GM12878 (cell line): ENCODE data around the gene SAXO1. TPM values are rescaled to one million over a fixed set of nuclear protein-coding genes. Genes with fewer than 3 reads are reported as not detected.

ENCODE experiments used
- ATAC-seq: fragments of 200-7000 bp; cut with Tn5 transposase; 3 replicates; pipeline ENCODE4 v1.9.1; 2020; ENCODE audit warnings: mild to moderate bottlenecking, moderate library complexity
- BruUV-seq: library from RNA; stranded (reverse); fragments of 400-500 nt; replicated peaks from 2 replicates; lab custom pipeline; 2021; lab: Mats Ljungman, UMichigan
- CTCF ChIA-PET: fragments of 300-600 bp; sonication (Branson Sonifier 250); formaldehyde crosslinking; extraction: SDS; loops from one replicate; lab custom pipeline; 2021; ENCODE audit warnings: inconsistent platforms; lab: Yijun Ruan, JAX
- POLR2A ChIA-PET: fragments of 350-600 bp; formaldehyde crosslinking; extraction: SDS; loops from one replicate; lab custom pipeline; 2021; ENCODE audit warnings: inconsistent platforms; lab: Charles Lee
- RAD21 ChIA-PET: fragments of 300-600 bp; sonication (Branson Sonifier 250); formaldehyde crosslinking; loops from one replicate; lab custom pipeline; 2023; ENCODE audit warnings: antibody characterized with exemption; ENCODE audit not compliant: unreplicated experiment; lab: Charles Lee
- SMC1A ChIA-PET: fragments of 300-600 bp; sonication (Branson Sonifier 250); formaldehyde crosslinking; loops from one replicate; lab custom pipeline; 2023; ENCODE audit not compliant: unreplicated experiment, uncharacterized antibody; lab: Charles Lee
- DNase-seq: peaks from one replicate; pipeline ENCODE4 v3.0.0-alpha.2; 2011; ENCODE audit warnings: low read depth, low spot score
- FAIRE-seq: peaks from 3 replicates; lab custom pipeline; 2011; peaks lifted over from hg19 to GRCh38; lab: Jason Lieb, UNC
- H2AFZ ChIP-seq: 2 replicates; pipeline ENCODE4 v1.6.0; 2011; ENCODE audit warnings: low read depth, low read length, control low read depth; ENCODE audit not compliant: control insufficient read depth
- H3K27ac ChIP-seq: 2 replicates; pipeline ENCODE4 v1.5.1; 2011; ENCODE audit warnings: control low read depth; ENCODE audit not compliant: control insufficient read depth, insufficient read depth
- H3K27me3 ChIP-seq, 2 experiments: replicated peaks in 1 of 2; 2 replicates each; pipeline versions ENCODE4 v1.6.0 to v1.6.1; 2011; ENCODE audit warnings: low read length in 1 of 2; ENCODE audit not compliant: control insufficient read depth in 2 of 2, insufficient read depth in 2 of 2
- H3K36me3 ChIP-seq, 2 experiments: 2 replicates each; pipeline ENCODE4 v1.5.1; 2011; ENCODE audit warnings: low read length in 1 of 2; ENCODE audit not compliant: control insufficient read depth in 2 of 2, insufficient read depth in 2 of 2
- H3K4me1 ChIP-seq: 2 replicates; pipeline ENCODE4 v1.6.1; 2011; ENCODE audit warnings: mild to moderate bottlenecking, low read length, moderate library complexity, mixed read lengths; ENCODE audit not compliant: control insufficient read depth, insufficient read depth
- H3K4me2 ChIP-seq: 2 replicates; pipeline ENCODE4 v1.6.0; 2011; ENCODE audit warnings: control low read depth; ENCODE audit not compliant: control insufficient read depth, insufficient read depth
- H3K4me3 ChIP-seq: fragments of 200-600 bp; sonication (generic); 2 replicates; pipeline ENCODE4 v1.5.1; 2016
- H3K79me2 ChIP-seq: 2 replicates; pipeline ENCODE4 v1.6.0; 2011; ENCODE audit warnings: low read length; ENCODE audit not compliant: control insufficient read depth, insufficient read depth
- H3K9ac ChIP-seq: 2 replicates; pipeline ENCODE4 v1.8.0; 2011; ENCODE audit warnings: low read length, control low read depth, mixed read lengths; ENCODE audit not compliant: control insufficient read depth, insufficient read depth
- H3K9me3 ChIP-seq: replicated peaks from 3 replicates; pipeline ENCODE4 v1.5.1; 2011; ENCODE audit warnings: mild to moderate bottlenecking, low read length; ENCODE audit not compliant: control insufficient read depth, insufficient read depth
- H4K20me1 ChIP-seq: 2 replicates; pipeline ENCODE4 v1.6.0; 2011; ENCODE audit not compliant: control insufficient read depth, insufficient read depth
- BCL3 ChIP-seq: IDR thresholded peaks from 2 replicates; pipeline ENCODE4 v1.6.1; 2011; ENCODE audit warnings: borderline replicate concordance, low read depth, mild to moderate bottlenecking, moderate library complexity, low read length; ENCODE audit not compliant: insufficient read depth, poor library complexity, severe bottlenecking
- CHD1 ChIP-seq: IDR thresholded peaks from 2 replicates; pipeline ENCODE4 v1.6.1; 2012; ENCODE audit warnings: low read depth, low read length, improper control_type of control experiment
- E2F4 ChIP-seq: IDR thresholded peaks from 2 replicates; pipeline ENCODE4 v1.6.1; 2012; ENCODE audit warnings: low read depth, low read length, improper control_type of control experiment
- EP300 ChIP-seq, 2 experiments: fragments of 150-350 bp in 1 of 2; IDR thresholded peaks; 2 replicates each; pipeline ENCODE4 v1.6.1; 2011 to 2012; ENCODE audit warnings: low read depth in 2 of 2, low read length in 2 of 2, borderline replicate concordance in 1 of 2, improper control_type of control experiment in 1 of 2, inconsistent platforms in 1 of 2; ENCODE audit not compliant: control insufficient read depth in 1 of 2
- FOS ChIP-seq: IDR thresholded peaks from 3 replicates; pipeline ENCODE4 v1.6.1; 2011; ENCODE audit warnings: borderline replicate concordance; ENCODE audit not compliant: insufficient read length; ENCODE audit errors: extremely low read depth
- IKZF2 ChIP-seq, 2 experiments: fragments of 450-650 bp; IDR thresholded peaks; 2 replicates each; pipeline ENCODE4 v1.6.1; 2017; ENCODE audit warnings: mild to moderate bottlenecking in 2 of 2, moderate library complexity in 2 of 2
- IRF3 ChIP-seq: fragments of 450-650 bp; IDR thresholded peaks from 2 replicates; pipeline ENCODE4 v1.6.1; 2014; ENCODE audit warnings: mild to moderate bottlenecking
- MTA2 ChIP-seq: fragments of 450-650 bp; IDR thresholded peaks from 2 replicates; pipeline ENCODE4 v1.6.1; 2016; ENCODE audit warnings: low read depth, mild to moderate bottlenecking, moderate library complexity
- PAX5 ChIP-seq: IDR thresholded peaks from 2 replicates; pipeline ENCODE4 v1.6.1; 2011; ENCODE audit warnings: low read depth, low read length, borderline replicate concordance
- PBX3 ChIP-seq: IDR thresholded peaks from 2 replicates; pipeline ENCODE4 v1.6.1; 2011; ENCODE audit warnings: mild to moderate bottlenecking, low read depth, low read length, moderate library complexity; ENCODE audit not compliant: insufficient replicate concordance
- PKNOX1 ChIP-seq: fragments of 450-650 bp; IDR thresholded peaks from 2 replicates; pipeline ENCODE4 v1.6.1; 2016; ENCODE audit warnings: mild to moderate bottlenecking
- RAD51 ChIP-seq: fragments of 450-650 bp; IDR thresholded peaks from 2 replicates; pipeline ENCODE4 v1.6.1; 2016; ENCODE audit warnings: moderate library complexity, mild to moderate bottlenecking, inconsistent platforms
- RUNX3 ChIP-seq: IDR thresholded peaks from 2 replicates; pipeline ENCODE4 v1.6.1; 2012; ENCODE audit warnings: low read length, inconsistent platforms
- SMAD1 ChIP-seq: fragments of 450-650 bp; IDR thresholded peaks from 2 replicates; pipeline ENCODE4 v1.6.1; 2018; ENCODE audit warnings: mild to moderate bottlenecking, low read depth; ENCODE audit not compliant: partially characterized antibody
- SRF ChIP-seq, 2 experiments: IDR thresholded peaks; 2 replicates each; pipeline ENCODE4 v1.6.1; 2011; ENCODE audit warnings: low read depth in 2 of 2, low read length in 2 of 2, mild to moderate bottlenecking in 1 of 2, moderate library complexity in 1 of 2
- WGBS: methylation state at CpG from one replicate; pipeline ENCODE4 v1.1.6; 2016; ENCODE audit warnings: low lambda C conversion rate; ENCODE audit not compliant: insufficient replicate concordance, insufficient coverage; ENCODE audit errors: missing lambda C conversion rate; 5-methylcytosine and 5-hydroxymethylcytosine counted together
- in situ Hi-C: fragments of 300-500 bp; cut with MboI; formaldehyde crosslinking; loops from 9 replicates; pipeline ENCODE4 v1.14.3; 2018; ENCODE audit warnings: mixed read lengths
- intact Hi-C: fragments of 100-400 bp; cut with micrococcal nuclease; formaldehyde crosslinking; loops from one replicate; pipeline ENCODE4 v1.14.2; 2022; ENCODE audit not compliant: unreplicated experiment
- polyA plus RNA-seq, 11 experiments: library from polyadenylated mRNA; depleted of rRNA in 4 of 11; unstranded in 6 of 11; stranded (reverse) in 5 of 11; fragments of >200 nt; fragmentation: Nextera tagmentation in 4 of 11; fragmentation: Illumina TruSeq in 1 of 11; extraction: Ambion mirVana in 4 of 11; extraction: Trizol in 1 of 11; gene quantifications; 1 replicate in 1 of 11; 2 replicates in 10 of 11; pipeline versions ENCODE4 v1.2.1 to v1.2.3, GENCODE V29; 2011 to 2016; ENCODE audit warnings: inconsistent platforms in 2 of 11, missing spikeins in 2 of 11, low read depth in 1 of 11
- total RNA-seq, 4 experiments: library from RNA; depleted of rRNA in 3 of 4; stranded (reverse); fragments of >200 nt in 3 of 4; fragmentation: Illumina TruSeq in 1 of 4; extraction: Trizol in 1 of 4; gene quantifications; 2 replicates each; pipeline versions ENCODE4 v1.2.1 to v1.2.3, GENCODE V29; 2013 to 2021

Gene SAXO1
- total and polyA plus RNA-seq, 10 of the 15 experiments (the other 5 are each of a cell fraction or from before 2014, with no cell fraction given): under 0.01 to 0.01 TPM; not detected in 8

GRCh38 chr9:19023078-19023477, 9.9 kb downstream of the SAXO1 start (continued):
- no peak for TF ChIP-seq PBX3
- no peak for TF ChIP-seq EP300 (IDR thresholded peaks at IDR 0.05; ENCODE audit: borderline replicate concordance in 1 of 2, control insufficient read depth in 1 of 2, low read depth in 2 of 2, low read length in 2 of 2)
- TF ChIP-seq PKNOX1: no peak
- no peak for TF ChIP-seq SRF (IDR thresholded peaks at IDR 0.05; ENCODE audit: low read depth in 2 of 2, low read length in 2 of 2)
- TF ChIP-seq E2F4: no peak

GRCh38 chr9:19022206-19022605, 10.8 kb downstream of the SAXO1 start:
- Histone ChIP-seq H3K4me3 (no peak overlapping the region), H2AFZ (no peak overlapping the region), H3K27me3 (no peaks in the 10 kb centered on the region; a peak in 1 of 4 replicates), H3K9me3 (peaks cover 4% of the 10 kb centered on the region; the same call in 1 of the 3 replicates), H3K9ac (no peak overlapping the region), H3K4me2 (no peak overlapping the region), H3K36me3 (no peaks in the 10 kb centered on the region), H3K4me1 (peaks cover 3% of the 10 kb centered on the region; the same call in 1 of the 2 replicates), H3K79me2 (no peaks in the 10 kb centered on the region), H4K20me1 (no peaks in the 10 kb centered on the region), H3K27ac (no peak overlapping the region)
- ChIA-PET CTCF (interaction anchor here (0.6 to 1.3 kb wide), 3 partner anchors 8 to 431 kb away, joined by 3 to 4 read pairs (median 4); no protein-coding TSS in a partner anchor), SMC1A (interaction anchor here (0.7 to 1.8 kb wide), 3 partner anchors 28 to 1211 kb away, joined by 3 to 4 read pairs (median 3); no protein-coding TSS in a partner anchor), RAD21 (no interaction called here), POLR2A (no interaction called here)
- no TSS peak for BruUV-seq
- ATAC-seq (peak; percentile 71), DNase-seq (no peak), FAIRE-seq (no peak)
- intact Hi-C loops (loop anchor here (10.0 kb wide), 2 partner anchors 197 to 227 kb away; no protein-coding TSS in a partner anchor), in situ Hi-C loops (no loop called here)
- WGBS: 4% methylated on average over 2 of the region's 2 CpGs
- no peak for TF ChIP-seq PAX5
- TF ChIP-seq CHD1: no peak
- TF ChIP-seq IKZF2 (IDR thresholded peaks at IDR 0.05): peak in 1 of 2 experiments; percentile 18; a peak in 1 of 4 replicates
- no peak for TF ChIP-seq IRF3
- peak; percentile 58 for TF ChIP-seq RUNX3
- no peak for TF ChIP-seq RAD51
- TF ChIP-seq FOS: no peak
- no peak for TF ChIP-seq MTA2
- no peak for TF ChIP-seq BCL3
- TF ChIP-seq SMAD1: no peak
